ENCODE results near the gene SAFB. TPM values are rescaled to one million over a fixed set of nuclear protein-coding genes. Genes with fewer than 3 reads are reported as not detected.

The SAFB gene
- total and polyA plus RNA-seq, 2 of the 4 experiments (the other 2 are of a cell fraction): 18.5 to 41.2 TPM

DNA sequence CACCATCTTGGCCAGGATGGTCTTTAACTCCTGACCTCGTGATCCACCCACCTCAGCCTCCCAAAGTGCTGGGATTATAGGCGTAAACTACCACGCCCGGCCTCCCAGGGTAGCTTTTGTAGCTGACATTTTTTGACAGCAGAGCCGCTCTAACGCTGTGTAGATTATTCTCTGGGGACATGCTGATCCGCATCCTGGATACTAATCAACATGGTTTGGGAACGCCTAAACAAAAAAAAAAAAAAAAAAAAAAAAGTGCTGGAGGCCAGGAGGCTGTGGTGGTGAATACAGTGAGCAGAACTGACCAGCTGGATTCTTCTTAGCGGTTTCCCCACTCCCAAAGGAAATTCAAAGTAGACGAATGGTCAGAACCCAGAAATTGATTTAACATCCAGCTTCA lies 91.9 kb downstream of the SAFB start:
- Histone ChIP-seq H3K23ac (ENCODE audit: low read depth, low read length) (no peak overlapping the region), H2AFZ (replicated peaks; ENCODE audit: low read length, poor library complexity) (no peak overlapping the region), H3K9me3 (ENCODE audit: control insufficient read depth, insufficient read depth, low read length) (no peaks in the 10 kb centered on the region), H3K4ac (ENCODE audit: low read depth, low read length) (no peak overlapping the region), H2BK5ac (ENCODE audit: low read depth, low read length, poor library complexity, severe bottlenecking) (no peak overlapping the region), H3K27me3 (ENCODE audit: control insufficient read depth, insufficient read depth, low read length) (no peaks in the 10 kb centered on the region), H4K5ac (ENCODE audit: low read depth, low read length) (no peak overlapping the region), H3K9ac (ENCODE audit: low read depth, low read length) (no peak overlapping the region), H3K4me1 (ENCODE audit: control insufficient read depth, insufficient read depth, low read length) (peaks cover 4% of the 10 kb centered on the region), H3K4me2 (ENCODE audit: low read depth, low read length) (no peak overlapping the region), H2BK15ac (ENCODE audit: low read depth, low read length) (no peak overlapping the region), H3K9me1 (ENCODE audit: insufficient read depth, low read length) (peaks cover 9% of the 10 kb centered on the region), H2AK9ac (replicated peaks; ENCODE audit: low read depth, low read length, poor library complexity) (no peak overlapping the region), H3K27ac (ENCODE audit: insufficient read depth, low read length) (no peak overlapping the region), H4K91ac (ENCODE audit: insufficient read depth, low read depth, low read length) (no peak overlapping the region), H3K14ac (replicated peaks; ENCODE audit: low read depth, low read length) (no peak overlapping the region), H2AK5ac (ENCODE audit: low read depth, low read length) (no peak overlapping the region), H3K18ac (ENCODE audit: low read depth, low read length) (no peak overlapping the region), H3K4me3 (ENCODE audit: insufficient read depth, low read depth, low read length) (no peak overlapping the region), H3K56ac (ENCODE audit: extremely low read depth, insufficient read depth, low read length) (no peak overlapping the region), H2BK20ac (ENCODE audit: low read depth, low read length) (no peak overlapping the region), H3K79me1 (ENCODE audit: low read depth in 1 of 2, low read length in 2 of 2) (peaks cover 13 to 65% of the 10 kb centered on the region in 2 experiments; a peak in 3 of 4 replicates), H2BK120ac (ENCODE audit: low read depth, low read length) (no peak overlapping the region), H4K8ac (ENCODE audit: low read depth in 2 of 2, low read length in 2 of 2) (no peak overlapping the region), H4K20me1 (ENCODE audit: insufficient read depth, low read length) (peaks cover 59% of the 10 kb centered on the region), H3K36me3 (ENCODE audit: control insufficient read depth, insufficient read depth, low read length) (peaks cover 44% of the 10 kb centered on the region)
- BruUV-seq (replicated peaks): no TSS peak
- in situ Hi-C loops (cut with MboI; ENCODE audit: low sequenced_read_pairs): no loop called here
- ATAC-seq (ENCODE audit: low read depth): no peak
- CTCF ChIA-PET: interaction anchor here (0.6 kb wide), 1 partner anchor 79 kb away, joined by 5 read pairs; no protein-coding TSS in a partner anchor
- TF ChIP-seq CEBPB (IDR thresholded peaks at IDR 0.05; ENCODE audit: low read depth, low read length) (no peak), CHD1 (IDR thresholded peaks at IDR 0.05; ENCODE audit: low read depth, low read length) (no peak), MAFK (IDR thresholded peaks at IDR 0.05; ENCODE audit: low read depth, low read length) (no peak), MAZ (IDR thresholded peaks at IDR 0.05; ENCODE audit: borderline replicate concordance, low read depth, low read length) (no peak), MXI1 (IDR thresholded peaks at IDR 0.05; ENCODE audit: borderline replicate concordance, low read depth, low read length) (no peak), RFX5 (IDR thresholded peaks at IDR 0.05; ENCODE audit: low read depth, low read length) (no peak)
- TF ChIP-seq, protein P1, sequence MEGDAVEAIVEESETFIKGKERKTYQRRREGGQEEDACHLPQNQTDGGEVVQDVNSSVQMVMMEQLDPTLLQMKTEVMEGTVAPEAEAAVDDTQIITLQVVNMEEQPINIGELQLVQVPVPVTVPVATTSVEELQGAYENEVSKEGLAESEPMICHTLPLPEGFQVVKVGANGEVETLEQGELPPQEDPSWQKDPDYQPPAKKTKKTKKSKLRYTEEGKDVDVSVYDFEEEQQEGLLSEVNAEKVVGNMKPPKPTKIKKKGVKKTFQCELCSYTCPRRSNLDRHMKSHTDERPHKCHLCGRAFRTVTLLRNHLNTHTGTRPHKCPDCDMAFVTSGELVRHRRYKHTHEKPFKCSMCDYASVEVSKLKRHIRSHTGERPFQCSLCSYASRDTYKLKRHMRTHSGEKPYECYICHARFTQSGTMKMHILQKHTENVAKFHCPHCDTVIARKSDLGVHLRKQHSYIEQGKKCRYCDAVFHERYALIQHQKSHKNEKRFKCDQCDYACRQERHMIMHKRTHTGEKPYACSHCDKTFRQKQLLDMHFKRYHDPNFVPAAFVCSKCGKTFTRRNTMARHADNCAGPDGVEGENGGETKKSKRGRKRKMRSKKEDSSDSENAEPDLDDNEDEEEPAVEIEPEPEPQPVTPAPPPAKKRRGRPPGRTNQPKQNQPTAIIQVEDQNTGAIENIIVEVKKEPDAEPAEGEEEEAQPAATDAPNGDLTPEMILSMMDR (conservative IDR thresholded peaks at IDR 0.05; ENCODE audit: low read depth, low read length): no peak
- TF ChIP-seq, protein P2, sequence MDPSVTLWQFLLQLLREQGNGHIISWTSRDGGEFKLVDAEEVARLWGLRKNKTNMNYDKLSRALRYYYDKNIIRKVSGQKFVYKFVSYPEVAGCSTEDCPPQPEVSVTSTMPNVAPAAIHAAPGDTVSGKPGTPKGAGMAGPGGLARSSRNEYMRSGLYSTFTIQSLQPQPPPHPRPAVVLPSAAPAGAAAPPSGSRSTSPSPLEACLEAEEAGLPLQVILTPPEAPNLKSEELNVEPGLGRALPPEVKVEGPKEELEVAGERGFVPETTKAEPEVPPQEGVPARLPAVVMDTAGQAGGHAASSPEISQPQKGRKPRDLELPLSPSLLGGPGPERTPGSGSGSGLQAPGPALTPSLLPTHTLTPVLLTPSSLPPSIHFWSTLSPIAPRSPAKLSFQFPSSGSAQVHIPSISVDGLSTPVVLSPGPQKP (IDR thresholded peaks at IDR 0.05; ENCODE audit: borderline replicate concordance, low read depth, low read length): no peak
- TF ChIP-seq, protein P3, sequence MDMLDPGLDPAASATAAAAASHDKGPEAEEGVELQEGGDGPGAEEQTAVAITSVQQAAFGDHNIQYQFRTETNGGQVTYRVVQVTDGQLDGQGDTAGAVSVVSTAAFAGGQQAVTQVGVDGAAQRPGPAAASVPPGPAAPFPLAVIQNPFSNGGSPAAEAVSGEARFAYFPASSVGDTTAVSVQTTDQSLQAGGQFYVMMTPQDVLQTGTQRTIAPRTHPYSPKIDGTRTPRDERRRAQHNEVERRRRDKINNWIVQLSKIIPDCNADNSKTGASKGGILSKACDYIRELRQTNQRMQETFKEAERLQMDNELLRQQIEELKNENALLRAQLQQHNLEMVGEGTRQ (IDR thresholded peaks at IDR 0.05; ENCODE audit: low read depth, low read length): no peak
- POLR2A ChIA-PET (ENCODE audit: unreplicated experiment): no interaction called here
- DNase-seq: no peak
- dilution Hi-C loops (cut with HindIII; ENCODE audit: low sequenced_read_pairs, unreplicated experiment): no loop called here
- no CpG with 5 or more reads among the region's 10 CpGs for WGBS, 2 experiments (ENCODE audit: extremely low coverage in 2 of 2, insufficient read length in 1 of 2)
- intact Hi-C loops (cut with micrococcal nuclease): no loop called here
